T-helper 1 cell (primary cell): Measurements from ENCODE around the gene TMED4.
"Not testable (repeated sequence)": the region's sequence is repeated elsewhere in the genome, so short reads cannot be mapped to it uniquely, and the experiment has no call there.

Source experiments
- DNase-seq, 5 donors: peaks; one replicate each; pipeline ENCODE4 v3.0.0-alpha.2; 2012 to 2020

TMED4 gene

DNA sequence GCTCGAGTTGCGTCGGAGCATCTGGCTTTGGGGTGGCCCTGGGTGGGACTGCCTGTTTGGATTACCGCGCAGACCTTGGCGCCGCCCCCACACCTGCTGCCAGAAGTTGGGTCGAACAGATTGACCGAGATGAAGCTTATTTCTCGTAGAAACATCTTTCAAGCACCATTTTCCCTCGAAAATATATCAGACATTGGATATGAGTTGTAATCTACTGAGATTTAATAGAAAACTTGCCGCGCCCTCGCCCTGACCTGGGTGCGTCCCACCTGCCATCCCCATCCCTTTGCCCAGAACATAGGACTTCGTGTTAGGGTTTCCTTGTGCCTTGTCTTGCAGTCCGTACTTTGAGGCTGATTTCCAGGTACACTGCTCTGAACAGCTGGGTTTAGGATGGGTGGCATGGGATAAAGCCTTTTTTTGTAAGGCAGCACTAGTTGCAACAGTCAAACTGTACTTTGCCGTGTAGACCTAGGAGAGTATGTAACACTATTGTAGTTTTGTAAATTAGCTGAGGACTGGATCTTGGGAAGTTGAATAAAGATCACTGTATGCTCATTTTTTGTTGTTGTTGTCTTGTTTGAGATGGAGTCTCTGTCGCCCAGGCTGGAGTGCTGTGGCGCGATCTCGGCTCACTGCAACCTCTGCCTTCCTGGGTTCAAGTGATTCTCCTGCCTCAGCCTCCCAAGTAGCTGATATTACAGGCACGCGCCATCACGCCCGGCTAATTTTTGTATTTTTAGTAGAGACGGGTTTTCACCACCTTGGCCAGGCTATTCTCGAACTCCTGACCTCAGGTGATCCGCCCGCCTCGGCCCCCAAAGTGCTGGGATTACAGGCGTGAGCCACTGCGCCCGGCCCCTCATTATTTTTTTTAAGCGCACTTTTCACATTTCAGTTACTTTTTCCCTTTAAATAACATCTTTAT is 25.4 kb upstream of the TMED4 start:
- no peak for DNase-seq

DNA sequence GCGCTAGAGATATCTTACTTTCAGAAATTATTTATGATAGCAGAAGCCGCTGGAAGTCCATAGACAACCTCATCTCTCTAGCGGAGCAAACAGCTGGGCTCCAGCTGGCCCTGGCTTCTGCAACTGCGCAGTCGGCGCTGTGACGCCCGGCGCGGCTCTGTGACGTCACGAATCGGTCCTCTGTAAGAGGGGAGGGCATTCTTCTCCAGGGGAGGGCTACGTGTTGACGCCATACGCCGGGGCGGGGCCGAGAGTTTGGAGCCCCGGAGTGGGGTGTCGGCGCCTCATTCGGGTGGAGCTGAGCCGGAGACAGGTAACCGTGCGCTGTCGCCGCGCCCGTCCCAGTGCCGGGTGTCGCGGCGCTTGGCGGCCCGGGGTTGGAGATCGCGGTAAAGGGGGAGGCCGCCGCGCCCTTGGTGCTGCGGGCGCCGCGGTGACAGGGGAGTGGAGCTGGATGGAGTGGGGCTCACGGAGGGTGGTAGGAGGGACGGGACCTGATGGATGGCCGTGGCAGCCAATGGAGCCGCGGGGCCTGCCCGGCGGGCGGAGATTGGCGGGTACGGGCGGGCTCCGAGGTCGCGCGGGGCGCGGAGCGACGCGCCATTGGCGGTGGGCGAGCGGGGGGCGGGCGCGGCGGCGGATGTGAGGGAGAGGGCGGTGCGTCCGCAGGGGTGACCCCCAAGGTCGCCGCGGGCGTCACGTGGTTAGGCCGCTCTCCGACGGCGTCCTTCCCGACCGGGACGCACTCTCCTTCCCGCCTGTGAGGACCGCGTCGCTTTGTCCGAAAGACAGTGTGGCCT is 24.5 kb upstream of the TMED4 start, which contains the start of gene OGDH:
Gene OGDH, plus strand, starts transcription at position 287 of the 800 bp plus-strand sequence. CDS start 17,717 bp downstream, outside the sequence.
- DNase-seq, result peak; percentile 97 to 99 (median 99)

DNA sequence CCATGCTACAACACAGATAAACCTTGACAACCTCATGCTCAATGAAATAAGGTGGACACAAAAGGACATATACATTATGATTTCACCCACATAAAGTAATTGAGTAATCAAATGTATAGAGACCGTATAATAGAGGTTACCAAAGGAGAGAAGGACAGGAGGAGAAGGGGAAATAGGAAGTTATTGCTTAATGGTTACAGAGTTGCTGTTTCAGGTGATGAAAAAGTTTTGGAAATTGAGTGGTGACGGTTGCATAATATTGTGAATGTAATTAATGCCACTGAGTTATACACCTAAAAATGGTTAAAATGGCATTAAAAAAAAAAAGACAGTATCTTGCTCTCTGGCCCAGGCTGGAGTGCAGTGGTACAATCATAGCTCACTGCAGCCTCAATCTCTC is 22.9 kb upstream of the TMED4 start:
- no peak for DNase-seq

DNA sequence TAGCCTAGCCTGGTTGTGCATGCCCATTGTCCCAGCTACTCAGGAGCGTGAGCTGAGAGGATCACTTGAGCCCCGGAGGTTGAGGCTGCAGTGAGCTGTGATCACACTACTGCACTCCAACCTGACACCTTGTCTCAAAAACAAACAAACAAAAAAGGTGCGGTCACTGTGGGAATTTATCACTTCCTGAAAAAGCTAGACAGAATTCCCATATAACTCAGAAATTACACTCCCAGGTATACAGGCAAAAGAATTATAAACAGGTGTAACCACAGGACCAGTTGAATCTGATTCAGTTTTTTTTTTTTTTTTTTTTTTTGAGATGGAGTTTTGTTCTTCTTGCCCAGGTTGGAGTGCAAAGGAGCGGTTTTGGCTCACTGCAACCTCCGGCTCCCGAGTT is 21.2 kb upstream of the TMED4 start:
- DNase-seq, result no peak

DNA sequence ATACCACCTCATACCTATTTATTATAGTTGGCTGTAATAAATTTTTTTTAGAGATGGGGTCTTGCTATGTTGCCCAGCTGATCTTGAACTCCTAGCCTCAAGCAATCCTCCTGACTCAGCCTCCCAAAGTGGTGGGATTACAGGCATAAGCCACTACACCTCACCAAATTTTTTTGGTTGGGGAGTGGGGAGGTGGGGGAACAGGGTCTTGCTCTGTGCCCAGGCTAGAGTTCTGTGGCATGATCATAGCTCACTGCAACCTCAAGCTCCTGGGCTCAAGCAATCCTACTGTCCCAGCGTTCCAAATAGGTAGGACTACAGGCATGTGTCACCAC is 20.5 kb upstream of the TMED4 start:
- DNase-seq, result no peak

DNA sequence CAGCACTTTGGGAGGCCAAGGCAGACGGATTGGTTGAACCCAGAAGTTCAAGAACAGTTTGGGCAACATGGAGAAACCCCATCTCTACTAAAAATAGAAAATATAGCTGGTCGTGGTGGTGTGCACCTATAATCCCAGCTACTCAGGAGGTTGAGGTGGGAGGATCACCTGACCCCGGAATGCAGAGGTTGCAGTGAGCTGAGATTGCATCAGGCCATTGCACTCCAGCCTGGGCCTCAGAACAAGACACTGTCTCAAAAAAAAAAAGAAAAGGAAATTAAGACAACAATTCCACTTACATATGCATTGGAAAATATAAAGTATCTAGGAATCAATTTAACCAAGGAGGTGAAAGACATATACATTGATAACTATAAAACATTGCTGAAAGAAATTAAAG is 17.2 kb upstream of the TMED4 start:
- DNase-seq, result no peak

DNA sequence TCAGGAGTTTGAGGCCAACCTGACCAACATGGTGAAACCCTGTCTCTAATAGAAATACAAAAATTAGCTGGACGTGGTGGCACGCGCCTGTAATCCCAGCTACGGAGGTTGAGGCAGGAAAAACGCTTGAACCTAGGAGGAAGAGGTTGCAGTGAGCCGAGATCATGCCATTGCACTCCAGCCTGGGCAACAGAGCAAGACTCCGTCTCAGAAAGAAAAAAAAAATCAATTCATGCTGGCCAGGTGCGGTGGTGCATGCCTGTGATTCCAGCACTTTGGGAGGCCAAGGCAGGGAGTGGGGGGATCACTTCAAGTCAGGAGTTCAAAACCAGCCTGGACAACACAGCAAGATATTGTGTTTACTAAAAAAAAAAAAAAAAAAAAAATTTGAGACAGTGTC is 15.2 kb upstream of the TMED4 start:
- DNase-seq, result not testable (repeated sequence)

DNA sequence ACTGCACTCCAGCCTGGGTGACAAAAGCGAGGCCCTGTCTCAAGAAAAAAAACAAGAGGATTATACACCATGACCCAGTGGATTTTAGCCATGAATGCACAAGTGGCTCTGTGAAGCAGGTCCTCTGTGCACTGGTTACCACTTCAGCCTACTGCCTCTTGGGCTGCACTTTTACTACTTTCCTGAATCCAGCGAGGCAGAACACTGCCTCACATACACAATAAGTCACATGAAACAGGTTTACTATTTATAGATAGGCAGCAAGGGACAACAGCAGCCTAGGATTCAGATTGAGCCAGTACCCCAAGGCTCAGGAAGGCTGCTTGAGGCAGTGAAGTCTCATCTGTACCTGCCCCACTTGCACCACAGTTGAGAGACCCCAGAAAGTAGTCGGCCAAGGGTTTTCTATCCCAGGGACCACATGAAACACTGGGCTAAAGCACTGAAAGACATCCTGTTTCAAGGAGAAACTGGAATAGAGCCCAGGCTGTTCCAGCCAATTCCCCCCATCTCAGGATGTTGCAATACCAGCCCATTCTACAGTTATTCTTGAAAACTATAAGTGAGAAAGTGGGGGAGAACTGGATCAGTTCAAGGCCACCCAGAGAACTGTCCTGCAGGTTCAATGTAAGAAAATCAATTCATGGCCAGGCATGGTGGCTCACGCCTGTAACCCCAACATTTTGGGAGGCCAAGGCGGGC is 14.1 kb upstream of the TMED4 start:
- no peak for DNase-seq

DNA sequence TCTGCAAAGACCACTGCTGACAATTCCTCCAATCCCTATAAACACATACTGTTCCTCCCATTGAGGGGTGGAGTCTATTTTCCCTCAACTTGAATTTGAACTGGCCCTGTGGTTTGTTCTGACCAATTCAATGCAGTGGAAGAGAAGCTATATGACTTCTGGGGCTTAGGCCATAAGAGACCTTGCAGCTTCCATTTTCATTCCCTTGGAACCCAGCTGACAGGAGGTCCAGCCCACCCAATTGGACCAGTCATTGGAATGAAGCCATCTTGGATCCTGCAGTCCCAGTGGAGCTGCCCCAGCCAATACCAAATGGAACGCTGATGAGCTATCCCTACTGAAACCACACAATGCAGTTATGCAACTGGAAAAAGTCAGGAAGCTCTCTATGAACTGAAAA is 8.9 kb upstream of the TMED4 start:
- DNase-seq, result no peak

DNA sequence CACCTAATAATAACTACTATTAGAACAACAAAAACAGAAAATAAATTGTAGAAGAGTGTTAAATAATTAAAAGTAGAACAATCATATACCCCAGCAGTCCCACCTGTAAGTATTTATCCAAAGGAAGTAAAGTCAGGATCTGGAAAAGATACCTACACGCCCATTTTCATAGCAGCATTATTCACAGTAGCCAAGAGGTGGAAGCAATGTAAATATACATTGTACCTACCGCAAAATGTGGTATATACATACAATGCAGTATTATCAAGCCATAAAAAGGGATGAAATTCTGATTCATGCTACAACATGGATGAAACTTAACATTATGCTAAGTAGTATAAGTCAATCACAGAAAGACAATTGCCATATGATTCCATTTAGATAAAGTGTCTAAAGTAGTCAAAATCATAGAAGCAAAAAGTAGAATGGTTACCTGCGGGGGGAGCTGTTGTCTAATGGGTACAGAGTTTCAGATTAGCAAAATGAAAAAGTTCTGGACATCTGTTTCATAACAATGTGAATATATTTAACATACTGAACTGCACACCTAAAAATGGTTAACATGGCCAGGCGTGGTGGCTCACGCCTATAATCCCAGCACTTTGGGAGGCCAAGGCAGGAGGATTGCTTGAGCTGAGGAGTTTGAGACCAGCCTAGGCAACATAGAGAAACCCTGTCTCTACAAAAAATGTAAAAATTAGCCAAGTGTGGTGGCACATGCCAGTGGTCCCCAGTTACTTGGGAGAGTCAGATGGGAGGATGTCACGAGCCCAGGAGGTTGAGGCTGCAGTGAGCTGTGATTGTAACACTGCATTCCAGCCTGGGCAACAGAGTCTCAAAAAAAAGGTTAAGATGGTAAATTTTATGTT is 6.0 kb upstream of the TMED4 start:
- peak in 4 of 5 donors; percentile 40 to 73 (median 48) for DNase-seq

DNA sequence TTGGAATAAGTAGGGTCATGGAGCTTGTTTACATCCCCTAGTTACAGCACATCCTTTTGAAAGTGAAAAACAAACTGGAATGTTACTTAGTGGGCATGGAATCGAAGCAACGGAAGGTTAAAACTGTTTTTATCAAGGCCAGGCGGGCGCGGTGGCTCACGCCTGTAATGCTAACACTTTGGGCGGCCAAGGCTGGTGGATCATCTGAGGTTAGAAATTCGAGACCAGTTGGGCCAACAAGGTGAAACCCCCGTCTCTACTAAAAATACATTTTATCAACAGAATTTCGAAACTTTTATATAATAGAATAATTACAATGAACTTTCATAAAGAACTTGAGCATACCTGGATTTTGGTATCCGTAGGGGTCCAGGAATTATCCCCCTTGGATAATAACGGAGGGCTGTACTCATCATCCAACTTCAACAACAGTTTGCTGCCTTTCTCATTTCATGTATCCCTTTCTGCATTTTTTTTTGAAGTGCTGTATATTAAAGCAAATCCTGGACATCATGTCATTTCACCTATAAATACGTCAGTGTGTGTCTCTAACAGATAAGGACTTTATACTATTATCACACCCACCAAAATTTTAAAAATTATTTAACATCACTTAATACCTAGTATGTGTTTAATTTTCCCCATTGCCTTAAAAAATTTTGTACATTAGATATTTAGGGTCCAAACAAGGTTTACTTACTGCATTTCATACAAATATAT is 1.3 kb upstream of the TMED4 start:
- no peak for DNase-seq

DNA sequence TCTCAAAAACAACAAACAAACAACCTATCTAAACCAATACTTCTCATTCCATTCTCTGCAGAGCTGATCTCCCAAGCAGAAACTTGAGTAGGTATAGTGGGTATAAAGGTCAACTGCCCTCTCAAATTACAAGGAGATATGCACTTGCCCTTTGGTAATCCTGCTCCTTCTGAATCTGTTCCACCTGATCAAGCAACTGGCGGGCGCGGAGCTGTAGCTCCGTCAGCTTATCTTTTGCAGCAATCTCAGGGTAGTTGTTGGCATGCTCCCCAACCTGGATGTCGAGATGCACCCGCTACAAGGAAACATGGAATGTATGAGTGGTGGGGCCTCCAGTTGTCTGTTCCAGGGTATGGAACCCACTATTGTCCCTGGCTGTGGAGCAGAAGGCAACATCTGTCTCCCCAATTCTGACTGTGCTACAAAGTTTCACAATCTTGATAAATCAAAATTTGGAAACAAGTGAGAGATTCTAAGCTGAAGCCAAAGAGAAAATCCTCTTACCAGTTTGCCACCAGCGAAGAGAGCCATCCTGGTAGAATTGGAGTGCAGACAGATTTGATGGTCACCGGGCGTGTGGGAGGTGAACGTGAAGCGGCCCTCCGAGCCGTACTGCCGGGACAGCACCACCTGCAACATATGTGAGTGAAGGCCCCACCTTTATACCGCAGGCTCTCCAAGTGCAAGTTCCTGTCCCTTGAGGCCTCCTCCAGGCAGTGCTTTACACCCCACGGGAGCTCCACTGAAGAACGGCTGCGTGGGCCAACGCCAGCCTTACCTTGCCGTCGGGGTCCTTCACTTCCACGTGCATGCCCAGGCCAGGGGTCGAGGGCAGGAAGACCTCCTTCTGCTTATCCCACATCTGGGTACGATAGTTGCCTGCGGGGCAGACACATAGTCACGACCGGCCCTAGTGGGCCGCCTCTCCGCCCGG is 819 bp downstream of the TMED4 start:
- DNase-seq, result peak; percentile 20 to 60 (median 35)

DNA sequence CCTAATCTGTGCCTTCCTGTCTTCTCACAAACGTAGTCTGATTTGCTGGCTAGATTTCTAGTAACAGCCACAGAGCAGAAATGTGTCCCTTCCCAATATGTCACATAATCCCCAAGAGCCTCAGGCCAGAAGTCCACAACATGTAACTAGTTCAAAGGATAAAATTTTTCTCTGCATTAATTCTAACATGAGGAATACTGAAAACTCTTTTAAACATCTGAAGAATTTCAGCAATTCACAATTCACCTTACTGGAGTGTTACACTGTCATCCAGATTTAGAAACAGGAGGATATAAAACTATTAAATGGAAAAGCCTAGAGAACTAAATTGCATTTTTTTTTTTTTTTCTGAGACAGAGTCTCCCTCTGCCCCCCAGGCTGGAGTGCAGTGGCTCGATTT is 5.8 kb downstream of the TMED4 start:
- no peak for DNase-seq

DNA sequence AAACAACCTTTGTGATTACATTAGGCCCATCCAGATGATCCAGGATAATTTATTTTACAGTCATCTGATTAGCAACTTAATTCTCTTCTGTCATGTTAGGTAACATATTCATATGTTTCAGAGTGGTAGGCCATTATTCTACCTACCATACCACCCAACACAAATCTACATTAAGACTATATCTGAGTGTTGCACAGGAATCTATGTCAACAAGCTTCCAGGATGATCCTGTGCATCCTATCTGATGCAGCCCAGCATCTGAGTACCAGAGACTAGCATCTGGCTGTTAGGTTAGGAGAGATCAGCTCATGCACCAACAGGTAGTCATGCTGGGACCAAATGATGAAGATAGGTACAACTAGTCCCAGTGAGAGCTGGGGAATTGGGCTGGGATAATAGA is 7.0 kb downstream of the TMED4 start:
- DNase-seq, result no peak

DNA sequence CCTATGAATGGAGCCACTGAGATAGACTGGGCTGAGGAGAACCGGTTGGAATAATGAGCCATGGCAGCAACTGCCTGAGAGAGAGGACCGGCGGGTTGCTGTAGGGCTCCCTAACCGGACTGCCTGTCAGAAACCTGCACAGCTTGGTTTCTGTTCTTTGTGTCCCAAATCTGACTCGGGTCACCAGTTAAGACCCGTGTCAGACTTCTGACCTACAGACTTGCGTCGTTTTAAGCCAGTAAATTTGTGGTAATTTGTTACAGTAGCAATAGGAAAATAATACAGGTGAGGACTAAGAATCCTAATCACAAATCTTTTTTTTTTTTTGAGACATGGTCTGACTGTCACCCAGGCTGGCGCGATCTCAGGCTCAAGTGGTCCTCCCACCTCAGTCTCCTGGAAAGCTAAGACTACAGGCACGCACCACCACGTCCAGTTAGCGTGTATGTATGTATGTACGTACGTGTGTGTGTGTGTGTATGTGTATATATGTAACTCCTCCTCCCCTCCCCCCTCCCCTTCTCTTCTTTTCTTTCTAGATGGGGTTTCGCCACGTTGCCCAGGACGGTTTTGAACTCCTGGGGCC is 7.7 kb downstream of the TMED4 start:
- DNase-seq, result peak in 1 of 5 donors; percentile 6

DNA sequence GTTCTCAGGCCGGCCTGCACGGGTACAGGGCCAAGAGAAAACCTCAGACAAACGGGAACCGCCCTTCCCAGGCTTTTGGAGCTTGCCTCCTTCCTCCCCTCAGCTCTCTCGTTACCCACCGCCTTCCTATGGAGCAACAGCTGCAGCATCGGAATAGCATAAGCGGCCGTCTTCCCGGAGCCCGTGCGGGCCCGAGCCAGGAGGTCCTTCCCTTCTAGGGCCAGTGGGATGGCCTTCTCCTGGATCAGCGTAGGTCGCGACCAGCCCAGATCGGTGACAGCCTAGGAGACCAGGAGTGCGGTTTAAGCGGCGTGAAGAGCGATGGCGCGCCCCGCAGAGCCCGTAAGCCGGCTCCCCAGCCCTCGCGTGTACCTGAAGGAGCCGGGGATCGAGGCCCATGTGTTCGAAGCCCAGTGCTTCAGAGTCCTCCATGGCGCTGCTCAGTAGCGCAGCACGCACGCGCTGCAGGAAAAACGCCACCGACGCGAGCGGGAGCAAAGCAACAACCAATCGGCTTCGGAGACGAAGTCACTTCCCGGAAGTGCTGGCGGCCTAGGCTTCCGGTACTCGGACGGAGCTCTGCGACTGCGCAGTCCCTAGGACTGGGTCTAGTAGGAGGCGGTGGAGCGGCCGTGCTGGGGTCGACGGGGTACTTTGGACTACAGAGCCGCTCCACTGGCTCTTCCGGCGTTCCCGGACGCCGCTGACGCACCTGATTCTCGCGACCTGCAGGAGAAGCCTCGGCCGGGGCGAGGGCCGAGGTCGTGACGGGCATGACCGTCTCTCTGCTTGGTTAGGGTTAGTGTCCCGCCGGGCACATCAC is 8.4 kb downstream of the TMED4 start, which contains the start of gene DDX56:
Gene DDX56, minus strand, starts transcription at position 445 of the 823 bp plus-strand sequence. Its CDS starts 13 bp downstream, at position 432.
- DNase-seq, result peak; percentile 85 to 95 (median 90)

DNA sequence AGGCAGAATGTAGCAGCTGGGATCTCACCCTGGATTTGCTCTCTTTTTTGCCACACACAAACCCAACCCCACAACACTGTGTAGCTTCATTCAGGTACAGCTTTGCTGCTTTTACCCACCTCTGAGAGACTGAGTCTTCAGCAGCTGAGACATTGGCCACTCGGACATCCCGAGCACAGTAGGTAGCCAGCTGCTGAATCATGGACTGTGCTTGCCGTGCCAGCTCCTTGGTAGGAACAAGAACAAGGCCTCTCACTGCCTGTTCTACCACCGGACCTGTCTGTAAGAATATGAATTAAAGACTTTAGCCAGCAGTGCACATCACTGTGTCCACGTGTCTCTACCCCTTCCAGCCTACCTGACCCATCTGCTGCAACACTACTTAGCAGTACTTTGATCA is 9.3 kb downstream of the TMED4 start:
- no peak for DNase-seq

DNA sequence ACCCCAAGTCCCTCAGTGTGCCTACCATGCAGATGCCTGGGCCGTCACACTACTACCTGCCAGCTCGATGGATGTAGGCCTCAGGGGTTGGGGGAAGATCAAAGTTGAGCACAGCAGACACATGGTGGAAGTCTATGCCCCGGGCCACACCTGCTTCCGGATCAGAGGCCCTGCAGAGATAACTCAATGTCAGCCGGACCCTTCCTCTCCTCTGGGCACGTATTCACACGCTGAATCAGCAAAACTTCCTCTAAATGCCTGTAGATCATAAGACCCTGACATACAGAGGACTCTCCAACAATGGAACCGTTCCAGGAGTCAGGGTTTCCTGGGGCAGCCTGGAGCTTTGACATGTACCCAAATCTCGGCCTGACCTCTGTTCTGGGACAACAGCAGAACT is 12.1 kb downstream of the TMED4 start:
- no peak for DNase-seq
